ENCODE results near the gene ADGRB3. TPM values are rescaled to one million over a fixed set of nuclear protein-coding genes. Genes with fewer than 3 reads are reported as not detected.

Gene ADGRB3
- total RNA-seq, 2 experiments from 2014 or later = not detected

GRCh38 chr6:68632734-68633133, 2.3 kb upstream of the ADGRB3 start:
- CTCF ChIA-PET (ENCODE audit: unreplicated experiment) = no interaction called here
- Histone ChIP-seq H2AFZ (ENCODE audit: low read length) (no peak overlapping the region), H3K9me2 (ENCODE audit: insufficient read depth, low read length) (no peaks in the 10 kb centered on the region), H3K4me3 (ENCODE audit: low read depth, low read length, poor library complexity, severe bottlenecking) (no peak overlapping the region), H3K4me2 (ENCODE audit: low read length) (no peak overlapping the region), H3K79me2 (ENCODE audit: insufficient read depth, low read depth, low read length) (no peaks in the 10 kb centered on the region), H3K36me3 (ENCODE audit: insufficient read depth, low read length) (no peaks in the 10 kb centered on the region), H3K27ac (ENCODE audit: low read depth, low read length, poor library complexity, severe bottlenecking) (no peak overlapping the region), H3K4me1 (ENCODE audit: insufficient read depth, low read length, poor library complexity, severe bottlenecking) (no peaks in the 10 kb centered on the region), H4K20me1 (ENCODE audit: insufficient read depth, low read length) (no peaks in the 10 kb centered on the region), H3K9me3 (ENCODE audit: low read length) (no peaks in the 10 kb centered on the region)
- no peak for DNase-seq (ENCODE audit: low spot score)
- POLR2A ChIA-PET = interaction anchor here (0.7 kb wide), 1 partner anchor 244 kb away, joined by 3 read pairs; no protein-coding TSS in a partner anchor
- no TSS peak for BruUV-seq (replicated peaks)
- intact Hi-C loops (cut with micrococcal nuclease; ENCODE audit: unreplicated experiment) = no loop called here
- TF ChIP-seq EZH2phosphoT487 (IDR thresholded peaks at IDR 0.05; ENCODE audit: borderline replicate concordance, low read depth, low read length) = no peak
- TF ChIP-seq, protein P1, sequence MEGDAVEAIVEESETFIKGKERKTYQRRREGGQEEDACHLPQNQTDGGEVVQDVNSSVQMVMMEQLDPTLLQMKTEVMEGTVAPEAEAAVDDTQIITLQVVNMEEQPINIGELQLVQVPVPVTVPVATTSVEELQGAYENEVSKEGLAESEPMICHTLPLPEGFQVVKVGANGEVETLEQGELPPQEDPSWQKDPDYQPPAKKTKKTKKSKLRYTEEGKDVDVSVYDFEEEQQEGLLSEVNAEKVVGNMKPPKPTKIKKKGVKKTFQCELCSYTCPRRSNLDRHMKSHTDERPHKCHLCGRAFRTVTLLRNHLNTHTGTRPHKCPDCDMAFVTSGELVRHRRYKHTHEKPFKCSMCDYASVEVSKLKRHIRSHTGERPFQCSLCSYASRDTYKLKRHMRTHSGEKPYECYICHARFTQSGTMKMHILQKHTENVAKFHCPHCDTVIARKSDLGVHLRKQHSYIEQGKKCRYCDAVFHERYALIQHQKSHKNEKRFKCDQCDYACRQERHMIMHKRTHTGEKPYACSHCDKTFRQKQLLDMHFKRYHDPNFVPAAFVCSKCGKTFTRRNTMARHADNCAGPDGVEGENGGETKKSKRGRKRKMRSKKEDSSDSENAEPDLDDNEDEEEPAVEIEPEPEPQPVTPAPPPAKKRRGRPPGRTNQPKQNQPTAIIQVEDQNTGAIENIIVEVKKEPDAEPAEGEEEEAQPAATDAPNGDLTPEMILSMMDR (conservative IDR thresholded peaks at IDR 0.05; ENCODE audit: low read length) = no peak

DNA sequence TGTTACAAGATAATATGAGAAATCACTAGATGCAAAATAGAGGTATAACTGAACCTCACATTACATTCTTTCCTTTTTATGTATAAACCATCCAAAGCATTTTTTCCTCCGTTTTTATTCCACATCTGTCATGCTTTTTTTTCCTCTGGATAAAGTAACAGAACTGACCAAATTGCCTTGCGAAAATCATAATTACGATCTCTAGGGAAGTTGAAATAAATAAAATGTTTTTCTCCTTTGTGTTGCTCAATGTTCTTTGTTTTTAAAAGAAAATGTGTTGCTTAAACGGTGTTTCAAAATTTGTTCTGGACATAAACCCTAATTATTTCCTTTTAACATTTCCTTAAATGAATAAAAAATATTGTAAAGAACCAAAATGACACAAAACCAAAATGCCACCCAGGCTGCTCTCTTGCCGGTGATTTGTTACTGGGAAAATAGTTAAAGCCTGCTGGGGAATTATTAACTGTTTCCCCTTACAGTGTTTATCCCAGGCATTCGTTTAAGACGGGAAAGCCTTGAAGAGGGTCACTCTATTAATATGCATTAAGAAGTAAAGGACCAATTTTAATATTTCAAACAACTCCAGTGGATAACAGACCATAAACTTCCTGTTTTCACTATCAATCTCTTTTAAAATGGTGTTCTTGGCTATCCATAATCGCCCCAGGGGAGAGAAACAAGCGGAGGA, 1.7 kb upstream of the ADGRB3 start:
- H2AFZ ChIP-seq (ENCODE audit: low read length) = no peak overlapping the region
- no peaks in the 10 kb centered on the region for H3K79me2 ChIP-seq (ENCODE audit: insufficient read depth, low read depth, low read length)
- no peaks in the 10 kb centered on the region for H3K9me3 ChIP-seq (ENCODE audit: low read length)
- BruUV-seq (replicated peaks) = no TSS peak
- TF ChIP-seq EZH2phosphoT487 (IDR thresholded peaks at IDR 0.05; ENCODE audit: borderline replicate concordance, low read depth, low read length) = no peak
- TF ChIP-seq, protein P1 (conservative IDR thresholded peaks at IDR 0.05; ENCODE audit: low read length) = no peak
- no peaks in the 10 kb centered on the region for H3K36me3 ChIP-seq (ENCODE audit: insufficient read depth, low read length)
- no peaks in the 10 kb centered on the region for H4K20me1 ChIP-seq (ENCODE audit: insufficient read depth, low read length)
- H3K4me1 ChIP-seq (ENCODE audit: insufficient read depth, low read length, poor library complexity, severe bottlenecking) = no peaks in the 10 kb centered on the region
- intact Hi-C loops (cut with micrococcal nuclease; ENCODE audit: unreplicated experiment) = no loop called here
- H3K4me2 ChIP-seq (ENCODE audit: low read length) = no peak overlapping the region
- DNase-seq (ENCODE audit: low spot score) = no peak
- no peaks in the 10 kb centered on the region for H3K9me2 ChIP-seq (ENCODE audit: insufficient read depth, low read length)
- no peak overlapping the region for H3K27ac ChIP-seq (ENCODE audit: low read depth, low read length, poor library complexity, severe bottlenecking)
- POLR2A ChIA-PET = no interaction called here
- CTCF ChIA-PET (ENCODE audit: unreplicated experiment) = no interaction called here
- H3K4me3 ChIP-seq (ENCODE audit: low read depth, low read length, poor library complexity, severe bottlenecking) = no peak overlapping the region

GRCh38 chr6:68633972-68634725, 933 bp upstream of the ADGRB3 start:
- no peak overlapping the region for H2AFZ ChIP-seq (ENCODE audit: low read length)
- H3K79me2 ChIP-seq (ENCODE audit: insufficient read depth, low read depth, low read length) = no peaks in the 10 kb centered on the region
- DNase-seq (ENCODE audit: low spot score) = no peak
- H3K9me2 ChIP-seq (ENCODE audit: insufficient read depth, low read length) = no peaks in the 10 kb centered on the region
- H4K20me1 ChIP-seq (ENCODE audit: insufficient read depth, low read length) = no peaks in the 10 kb centered on the region
- no peaks in the 10 kb centered on the region for H3K4me1 ChIP-seq (ENCODE audit: insufficient read depth, low read length, poor library complexity, severe bottlenecking)
- ChIA-PET CTCF (ENCODE audit: unreplicated experiment) (no interaction called here), POLR2A (interaction anchor here (0.6 kb wide), 1 partner anchor 16 kb away, joined by 5 read pairs; no protein-coding TSS in a partner anchor)
- H3K27ac ChIP-seq (ENCODE audit: low read depth, low read length, poor library complexity, severe bottlenecking) = no peak overlapping the region
- no peak for TF ChIP-seq EZH2phosphoT487 (IDR thresholded peaks at IDR 0.05; ENCODE audit: borderline replicate concordance, low read depth, low read length)
- TF ChIP-seq, protein P1 (conservative IDR thresholded peaks at IDR 0.05; ENCODE audit: low read length) = no peak
- no peak overlapping the region for H3K4me3 ChIP-seq (ENCODE audit: low read depth, low read length, poor library complexity, severe bottlenecking)
- H3K9me3 ChIP-seq (ENCODE audit: low read length) = no peaks in the 10 kb centered on the region
- H3K36me3 ChIP-seq (ENCODE audit: insufficient read depth, low read length) = no peaks in the 10 kb centered on the region
- intact Hi-C loops (cut with micrococcal nuclease; ENCODE audit: unreplicated experiment) = no loop called here
- no peak overlapping the region for H3K4me2 ChIP-seq (ENCODE audit: low read length)
- no TSS peak for BruUV-seq (replicated peaks)

Measured in OCI-LY7 (cell line).